GM18505 (cell line): ENCODE measurements around the gene DTX3L.
"Not testable (repeated sequence)": the region's sequence is repeated elsewhere in the genome, so short reads cannot be mapped to it uniquely, and the experiment has no call there.

ENCODE experiments used
- ATAC-seq: cut with Tn5 transposase; IDR thresholded peaks from one replicate; pipeline ENCODE4 v1.9.1; 2021; ENCODE audit not compliant: unreplicated experiment
- POLR2A ChIP-seq: IDR thresholded peaks from 4 replicates; pipeline ENCODE4 v1.6.1; 2011; ENCODE audit warnings: borderline replicate concordance; ENCODE audit not compliant: insufficient read depth, insufficient read length; ENCODE audit errors: extremely low read depth

The DTX3L gene

GRCh38 chr3:122546151-122546550 is 18.0 kb upstream of the DTX3L start:
- no peak for TF ChIP-seq POLR2A
- ATAC-seq, result no peak

GRCh38 chr3:122548076-122548475 is 16.1 kb upstream of the DTX3L start:
- no peak for TF ChIP-seq POLR2A
- ATAC-seq, result no peak

DNA sequence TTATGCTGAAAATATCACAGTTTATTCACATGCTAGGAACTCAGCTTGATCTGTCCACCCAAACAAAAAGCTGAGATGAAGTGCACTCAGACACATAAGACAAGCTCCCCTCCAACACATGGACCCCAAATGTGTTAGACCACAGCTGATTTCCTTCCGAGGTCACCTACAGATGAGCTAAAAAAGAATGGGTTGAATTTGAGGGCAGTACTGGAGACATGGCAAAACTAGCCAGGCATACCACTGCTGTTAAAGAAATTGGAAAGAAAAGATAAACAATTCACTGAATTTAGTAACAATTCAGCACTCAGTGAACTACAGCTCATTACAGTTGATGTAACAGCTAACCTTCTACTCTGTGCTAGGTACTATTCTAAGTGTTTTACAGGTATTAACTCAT is 15.5 kb upstream of the DTX3L start:
- TF ChIP-seq POLR2A, result no peak
- ATAC-seq, result no peak

- TF ChIP-seq POLR2A, result no peak
Observed at GRCh38 chr3:122553171-122553570, 11.0 kb upstream of the DTX3L start.

GRCh38 chr3:122555275-122556071 is 8.7 kb upstream of the DTX3L start:
- no peak for ATAC-seq
- no peak for TF ChIP-seq POLR2A

More at GRCh38 chr3:122553171-122553570, 11.0 kb upstream of the DTX3L start:
- ATAC-seq, result no peak

- no peak for ATAC-seq
- no peak for TF ChIP-seq POLR2A
Observed at GRCh38 chr3:122557356-122557755, 6.8 kb upstream of the DTX3L start.

GRCh38 chr3:122558605-122559004 is 5.5 kb upstream of the DTX3L start:
- no peak for TF ChIP-seq POLR2A
- ATAC-seq, result no peak

- TF ChIP-seq POLR2A, result no peak
- ATAC-seq, result no peak
Observed at GRCh38 chr3:122559906-122560305, 4.2 kb upstream of the DTX3L start.

- no peak for ATAC-seq
- no peak for TF ChIP-seq POLR2A
Observed at GRCh38 chr3:122560680-122561079, 3.5 kb upstream of the DTX3L start.

GRCh38 chr3:122562923-122563716 is 1.0 kb upstream of the DTX3L start:
- no peak for ATAC-seq
- no peak for TF ChIP-seq POLR2A

GRCh38 chr3:122563717-122564025 is 467 bp upstream of the DTX3L start:
- no peak for TF ChIP-seq POLR2A
- no peak for ATAC-seq

- ATAC-seq, result not testable (repeated sequence)
Observed at GRCh38 chr3:122568131-122568530, 4.0 kb downstream of the DTX3L start.

- TF ChIP-seq POLR2A, result no peak
- no peak for ATAC-seq
Observed at GRCh38 chr3:122568755-122569154, 4.6 kb downstream of the DTX3L start.

- no peak for ATAC-seq
- TF ChIP-seq POLR2A, result no peak
Observed at GRCh38 chr3:122572940-122573412, 8.8 kb downstream of the DTX3L start.
